IMR-90 (cell line): ENCODE data around the gene HMCN1. TPM values are rescaled to one million over a fixed set of nuclear protein-coding genes. Genes with fewer than 3 reads are reported as not detected.

ENCODE experiments used
- ATAC-seq: fragments of 200-7000 bp; cut with Tn5 transposase; 2 replicates; pipeline ENCODE4 v1.9.1; 2020; ENCODE audit warnings: low read depth, mild to moderate bottlenecking, moderate library complexity
- BruUV-seq: library from RNA; stranded (reverse); fragments of 400-500 nt; replicated peaks from 2 replicates; lab custom pipeline; 2021; lab: Mats Ljungman, UMichigan
- CTCF ChIA-PET: fragments of 300-600 bp; formaldehyde crosslinking; extraction: SDS; loops from one replicate; lab custom pipeline; 2021; ENCODE audit warnings: antibody characterized with exemption; lab: Yijun Ruan, JAX
- POLR2A ChIA-PET: fragments of 300-600 bp; sonication (Branson Sonifier 250); formaldehyde crosslinking; loops from one replicate; lab custom pipeline; 2022; ENCODE audit warnings: antibody characterized with exemption; ENCODE audit not compliant: unreplicated experiment; lab: Charles Lee
- DNase-seq: peaks from one replicate; pipeline ENCODE4 v3.0.0; 2013
- H2AFZ ChIP-seq: replicated peaks from 2 replicates; pipeline ENCODE3; 2013; ENCODE audit warnings: low read length, mild to moderate bottlenecking; ENCODE audit not compliant: poor library complexity
- H2AK5ac ChIP-seq: 2 replicates; pipeline ENCODE4 v1.6.1; 2013; ENCODE audit warnings: low read depth, low read length, inconsistent platforms
- H2AK9ac ChIP-seq: replicated peaks from 2 replicates; pipeline ENCODE3; 2013; ENCODE audit warnings: mild to moderate bottlenecking, low read depth, low read length, moderate library complexity; ENCODE audit not compliant: poor library complexity
- H2BK120ac ChIP-seq: 2 replicates; pipeline ENCODE4 v1.6.1; 2013; ENCODE audit warnings: low read depth, low read length, inconsistent platforms
- H2BK15ac ChIP-seq: 3 replicates; pipeline ENCODE4 v1.6.1; 2013; ENCODE audit warnings: low read depth, low read length, inconsistent platforms
- H2BK20ac ChIP-seq: 2 replicates; pipeline ENCODE4 v1.6.1; 2013; ENCODE audit warnings: low read depth, mild to moderate bottlenecking, inconsistent platforms, low read length, moderate library complexity
- H2BK5ac ChIP-seq: 2 replicates; pipeline ENCODE4 v1.6.1; 2013; ENCODE audit warnings: mild to moderate bottlenecking, low read depth, low read length, inconsistent platforms; ENCODE audit not compliant: poor library complexity, severe bottlenecking
- H3K14ac ChIP-seq: replicated peaks from 2 replicates; pipeline ENCODE4 v1.6.1; 2013; ENCODE audit warnings: low read depth, low read length, inconsistent platforms
- H3K18ac ChIP-seq: 2 replicates; pipeline ENCODE4 v1.6.1; 2013; ENCODE audit warnings: low read depth, low read length, control low read depth
- H3K23ac ChIP-seq: 2 replicates; pipeline ENCODE4 v1.6.1; 2013; ENCODE audit warnings: low read depth, low read length, inconsistent platforms
- H3K27ac ChIP-seq: 2 replicates; pipeline ENCODE4 v1.5.1; 2013; ENCODE audit warnings: mild to moderate bottlenecking, control low read depth, low read length; ENCODE audit not compliant: insufficient read depth
- H3K27me3 ChIP-seq: 2 replicates; pipeline ENCODE4 v1.6.1; 2013; ENCODE audit warnings: low read length; ENCODE audit not compliant: control insufficient read depth, insufficient read depth
- H3K36me3 ChIP-seq: 2 replicates; pipeline ENCODE4 v1.6.1; 2013; ENCODE audit warnings: low read length, mixed read lengths; ENCODE audit not compliant: control insufficient read depth, insufficient read depth
- H3K4ac ChIP-seq: 2 replicates; pipeline ENCODE4 v1.6.1; 2013; ENCODE audit warnings: low read depth, low read length, inconsistent platforms
- H3K4me1 ChIP-seq: 2 replicates; pipeline ENCODE4 v1.6.1; 2013; ENCODE audit warnings: low read length, mixed read lengths; ENCODE audit not compliant: control insufficient read depth, insufficient read depth
- H3K4me2 ChIP-seq: 2 replicates; pipeline ENCODE4 v1.6.1; 2013; ENCODE audit warnings: low read depth, mild to moderate bottlenecking, control low read depth, low read length, moderate library complexity
- H3K4me3 ChIP-seq: 2 replicates; pipeline ENCODE4 v1.5.1; 2013; ENCODE audit warnings: low read depth, mild to moderate bottlenecking, control low read depth, low read length, moderate library complexity; ENCODE audit not compliant: insufficient read depth
- H3K56ac ChIP-seq: 2 replicates; pipeline ENCODE4 v1.6.1; 2013; ENCODE audit warnings: low read length, inconsistent platforms; ENCODE audit not compliant: insufficient read depth; ENCODE audit errors: extremely low read depth
- H3K79me1 ChIP-seq, 2 experiments: 2 replicates each; pipeline ENCODE4 v1.6.1; 2013; ENCODE audit warnings: low read length in 2 of 2, inconsistent platforms in 1 of 2, low read depth in 1 of 2
- H3K9ac ChIP-seq: 2 replicates; pipeline ENCODE4 v1.6.1; 2013; ENCODE audit warnings: low read depth, low read length, control low read depth
- H3K9me1 ChIP-seq: 2 replicates; pipeline ENCODE4 v1.6.1; 2013; ENCODE audit warnings: low read length, inconsistent platforms; ENCODE audit not compliant: insufficient read depth
- H3K9me3 ChIP-seq: 2 replicates; pipeline ENCODE4 v1.6.1; 2013; ENCODE audit warnings: low read length; ENCODE audit not compliant: control insufficient read depth, insufficient read depth
- H4K20me1 ChIP-seq: 2 replicates; pipeline ENCODE4 v1.6.1; 2013; ENCODE audit warnings: low read length, inconsistent platforms; ENCODE audit not compliant: insufficient read depth
- H4K5ac ChIP-seq: 2 replicates; pipeline ENCODE4 v1.6.1; 2013; ENCODE audit warnings: mild to moderate bottlenecking, low read depth, low read length, control low read depth
- H4K8ac ChIP-seq, 2 experiments: 2 replicates each; pipeline ENCODE4 v1.6.1; 2013; ENCODE audit warnings: low read depth in 2 of 2, low read length in 2 of 2, control low read depth in 1 of 2, inconsistent platforms in 1 of 2
- H4K91ac ChIP-seq: 2 replicates; pipeline ENCODE4 v1.6.1; 2013; ENCODE audit warnings: low read depth, low read length, inconsistent platforms; ENCODE audit not compliant: insufficient read depth
- BHLHE40 ChIP-seq: fragments of 150-350 bp; IDR thresholded peaks from 2 replicates; pipeline ENCODE4 v1.6.1; 2016; ENCODE audit warnings: mild to moderate bottlenecking, low read depth, low read length
- CEBPB ChIP-seq: IDR thresholded peaks from 2 replicates; pipeline ENCODE4 v1.6.1; 2012; ENCODE audit warnings: low read depth, low read length, improper control_type of control experiment
- CHD1 ChIP-seq: IDR thresholded peaks from 2 replicates; pipeline ENCODE4 v1.6.1; 2012; ENCODE audit warnings: low read depth, low read length, improper control_type of control experiment
- FOS ChIP-seq: fragments of 150-350 bp; IDR thresholded peaks from 2 replicates; pipeline ENCODE4 v1.6.1; 2016; ENCODE audit warnings: low read depth, low read length
- MAFK ChIP-seq: IDR thresholded peaks from 2 replicates; pipeline ENCODE4 v1.6.1; 2012; ENCODE audit warnings: low read depth, low read length, improper control_type of control experiment
- MAZ ChIP-seq: IDR thresholded peaks from 2 replicates; pipeline ENCODE4 v1.6.1; 2012; ENCODE audit warnings: low read depth, mild to moderate bottlenecking, low read length, improper control_type of control experiment, moderate library complexity, borderline replicate concordance
- MXI1 ChIP-seq: IDR thresholded peaks from 2 replicates; pipeline ENCODE4 v1.6.1; 2012; ENCODE audit warnings: low read depth, mild to moderate bottlenecking, low read length, moderate library complexity, borderline replicate concordance
- NFE2L2 ChIP-seq: fragments of 150-350 bp; IDR thresholded peaks from 2 replicates; pipeline ENCODE4 v1.6.1; 2016; ENCODE audit warnings: low read depth, mild to moderate bottlenecking, low read length
- POLR2A ChIP-seq: IDR thresholded peaks from 2 replicates; pipeline ENCODE4 v1.6.1; 2012; ENCODE audit warnings: mild to moderate bottlenecking, low read depth, low read length
- RAD21 ChIP-seq: IDR thresholded peaks from 2 replicates; pipeline ENCODE4 v1.6.1; 2012; ENCODE audit warnings: low read length, improper control_type of control experiment
- RCOR1 ChIP-seq: IDR thresholded peaks from 2 replicates; pipeline ENCODE4 v1.6.1; 2012; ENCODE audit warnings: mild to moderate bottlenecking, low read length, improper control_type of control experiment; ENCODE audit not compliant: insufficient replicate concordance
- RFX5 ChIP-seq: IDR thresholded peaks from 2 replicates; pipeline ENCODE4 v1.8.0; 2012; ENCODE audit warnings: low read depth, mild to moderate bottlenecking, low read length, moderate library complexity
- SMC3 ChIP-seq: fragments of 150-350 bp; IDR thresholded peaks from 2 replicates; pipeline ENCODE4 v1.6.1; 2016; ENCODE audit warnings: low read depth, mild to moderate bottlenecking, antibody characterized with exemption, low read length, moderate library complexity
- WGBS, 2 experiments: methylation state at CpG; one replicate each; pipeline versions ENCODE4 v1.1.5 to v1.1.7; 2013; ENCODE audit warnings: missing lambda C conversion rate in 2 of 2; ENCODE audit not compliant: insufficient read length in 1 of 2; ENCODE audit errors: extremely low coverage in 2 of 2; 5-methylcytosine and 5-hydroxymethylcytosine counted together
- dilution Hi-C: fragments of 300-500 bp; cut with HindIII; formaldehyde crosslinking; loops from one replicate; pipeline ENCODE4 v1.14.3; 2018; ENCODE audit warnings: low sequenced_read_pairs; ENCODE audit not compliant: unreplicated experiment
- in situ Hi-C: fragments of 300-500 bp; cut with MboI; formaldehyde crosslinking; loops from 3 replicates; pipeline ENCODE4 v1.14.3; 2019; ENCODE audit warnings: low sequenced_read_pairs, inconsistent platforms, mixed read lengths
- intact Hi-C: fragments of 100-400 bp; cut with micrococcal nuclease; formaldehyde crosslinking; loops from 2 replicates; pipeline ENCODE4 v1.10.0; 2022
- polyA plus RNA-seq, 3 experiments: library from polyadenylated mRNA; depleted of rRNA; stranded (reverse); fragments of >200 nt; gene quantifications; 2 replicates each; pipeline ENCODE4 v1.2.3, GENCODE V29; 2012; ENCODE audit warnings: low replicate concordance in 1 of 3
- total RNA-seq: library from RNA; depleted of rRNA; stranded (reverse); fragments of >200 nt; gene quantifications from 2 replicates; pipeline ENCODE4 v1.2.3, GENCODE V29; 2012
- TF ChIP-seq, protein P1 (sequence below): conservative IDR thresholded peaks from 2 replicates; pipeline ENCODE4 v1.5.1; 2012; ENCODE audit warnings: mild to moderate bottlenecking, low read depth, low read length, improper control_type of control experiment
- TF ChIP-seq, protein P2 (sequence below): fragments of 150-350 bp; IDR thresholded peaks from 2 replicates; pipeline ENCODE4 v1.6.1; 2017; ENCODE audit warnings: mild to moderate bottlenecking, antibody characterized with exemption, low read length, low read depth
- TF ChIP-seq, protein P3 (sequence below): fragments of 150-350 bp; IDR thresholded peaks from 2 replicates; pipeline ENCODE4 v1.6.1; 2016; ENCODE audit warnings: low read depth, mild to moderate bottlenecking, low read length, moderate library complexity, borderline replicate concordance

HMCN1 gene
- total and polyA plus RNA-seq, 2 of the 4 experiments (the other 2 are of a cell fraction) = 6.1 to 11.7 TPM

DNA sequence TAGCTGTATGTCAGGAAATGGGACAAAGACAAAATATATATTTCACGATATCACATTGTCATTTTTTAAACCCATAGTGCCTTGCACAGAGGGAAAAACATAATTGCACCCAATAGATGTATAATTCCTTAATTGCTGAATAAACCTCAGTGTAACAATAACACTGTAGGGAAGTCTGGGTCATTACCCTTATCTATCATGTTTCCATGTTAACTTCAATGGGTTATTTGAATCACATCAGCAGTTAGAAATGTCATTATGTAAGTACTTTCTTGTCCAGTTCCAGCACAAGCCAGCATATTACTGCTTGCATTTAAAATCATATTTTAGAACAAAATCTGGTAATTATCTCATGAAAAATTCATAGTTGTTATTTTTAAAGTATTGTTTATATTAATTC, 222.7 kb downstream of the HMCN1 start:
- no peak overlapping the region for H3K23ac ChIP-seq
- H4K91ac ChIP-seq = no peak overlapping the region
- H2BK120ac ChIP-seq = no peak overlapping the region
- DNase-seq (no peak), ATAC-seq (no peak)
- no peak overlapping the region for H2AFZ ChIP-seq
- H3K27me3 ChIP-seq = no peaks in the 10 kb centered on the region
- no peaks in the 10 kb centered on the region for H3K36me3 ChIP-seq
- no peak overlapping the region for H2AK5ac ChIP-seq
- no peak overlapping the region for H2AK9ac ChIP-seq
- no peaks in the 10 kb centered on the region for H4K20me1 ChIP-seq
- intact Hi-C loops (no loop called here), dilution Hi-C loops (no loop called here), in situ Hi-C loops (no loop called here)
- BruUV-seq = no TSS peak
- no peak for TF ChIP-seq RFX5
- no peak for TF ChIP-seq BHLHE40
- TF ChIP-seq POLR2A = no peak
- TF ChIP-seq CHD1 = no peak
- TF ChIP-seq MAZ = no peak
- TF ChIP-seq, protein P1, sequence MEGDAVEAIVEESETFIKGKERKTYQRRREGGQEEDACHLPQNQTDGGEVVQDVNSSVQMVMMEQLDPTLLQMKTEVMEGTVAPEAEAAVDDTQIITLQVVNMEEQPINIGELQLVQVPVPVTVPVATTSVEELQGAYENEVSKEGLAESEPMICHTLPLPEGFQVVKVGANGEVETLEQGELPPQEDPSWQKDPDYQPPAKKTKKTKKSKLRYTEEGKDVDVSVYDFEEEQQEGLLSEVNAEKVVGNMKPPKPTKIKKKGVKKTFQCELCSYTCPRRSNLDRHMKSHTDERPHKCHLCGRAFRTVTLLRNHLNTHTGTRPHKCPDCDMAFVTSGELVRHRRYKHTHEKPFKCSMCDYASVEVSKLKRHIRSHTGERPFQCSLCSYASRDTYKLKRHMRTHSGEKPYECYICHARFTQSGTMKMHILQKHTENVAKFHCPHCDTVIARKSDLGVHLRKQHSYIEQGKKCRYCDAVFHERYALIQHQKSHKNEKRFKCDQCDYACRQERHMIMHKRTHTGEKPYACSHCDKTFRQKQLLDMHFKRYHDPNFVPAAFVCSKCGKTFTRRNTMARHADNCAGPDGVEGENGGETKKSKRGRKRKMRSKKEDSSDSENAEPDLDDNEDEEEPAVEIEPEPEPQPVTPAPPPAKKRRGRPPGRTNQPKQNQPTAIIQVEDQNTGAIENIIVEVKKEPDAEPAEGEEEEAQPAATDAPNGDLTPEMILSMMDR = no peak
- TF ChIP-seq MXI1 = no peak
- TF ChIP-seq RAD21 = no peak
- no peak for TF ChIP-seq FOS
- TF ChIP-seq SMC3 = no peak
- no peak for TF ChIP-seq CEBPB
- no peak for TF ChIP-seq MAFK
- no peak for TF ChIP-seq NFE2L2
- TF ChIP-seq, protein P2, sequence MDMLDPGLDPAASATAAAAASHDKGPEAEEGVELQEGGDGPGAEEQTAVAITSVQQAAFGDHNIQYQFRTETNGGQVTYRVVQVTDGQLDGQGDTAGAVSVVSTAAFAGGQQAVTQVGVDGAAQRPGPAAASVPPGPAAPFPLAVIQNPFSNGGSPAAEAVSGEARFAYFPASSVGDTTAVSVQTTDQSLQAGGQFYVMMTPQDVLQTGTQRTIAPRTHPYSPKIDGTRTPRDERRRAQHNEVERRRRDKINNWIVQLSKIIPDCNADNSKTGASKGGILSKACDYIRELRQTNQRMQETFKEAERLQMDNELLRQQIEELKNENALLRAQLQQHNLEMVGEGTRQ = no peak
- TF ChIP-seq RCOR1 = no peak
- TF ChIP-seq, protein P3, sequence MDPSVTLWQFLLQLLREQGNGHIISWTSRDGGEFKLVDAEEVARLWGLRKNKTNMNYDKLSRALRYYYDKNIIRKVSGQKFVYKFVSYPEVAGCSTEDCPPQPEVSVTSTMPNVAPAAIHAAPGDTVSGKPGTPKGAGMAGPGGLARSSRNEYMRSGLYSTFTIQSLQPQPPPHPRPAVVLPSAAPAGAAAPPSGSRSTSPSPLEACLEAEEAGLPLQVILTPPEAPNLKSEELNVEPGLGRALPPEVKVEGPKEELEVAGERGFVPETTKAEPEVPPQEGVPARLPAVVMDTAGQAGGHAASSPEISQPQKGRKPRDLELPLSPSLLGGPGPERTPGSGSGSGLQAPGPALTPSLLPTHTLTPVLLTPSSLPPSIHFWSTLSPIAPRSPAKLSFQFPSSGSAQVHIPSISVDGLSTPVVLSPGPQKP = no peak
- no peak overlapping the region for H3K14ac ChIP-seq
- H3K4me1 ChIP-seq = 0 out of 2 replicates have a peak, but pooled peaks cover 2% of the 10 kb centered on the region
- H3K9me1 ChIP-seq = no peaks in the 10 kb centered on the region
- no peaks in the 10 kb centered on the region for H3K9me3 ChIP-seq
- no CpG with 5 or more reads among the region's 1 CpG for WGBS, 2 experiments
- H3K4me3 ChIP-seq = no peak overlapping the region
- no peak overlapping the region for H3K18ac ChIP-seq
- H3K56ac ChIP-seq = no peak overlapping the region
- no peak overlapping the region for H4K5ac ChIP-seq
- ChIA-PET CTCF (no interaction called here), POLR2A (no interaction called here)
- no peak overlapping the region for H3K27ac ChIP-seq
- H2BK15ac ChIP-seq = no peak overlapping the region
- no peaks in the 10 kb centered on the region for H3K79me1 ChIP-seq
- no peak overlapping the region for H3K9ac ChIP-seq
- H2BK20ac ChIP-seq = no peak overlapping the region
- no peak overlapping the region for H2BK5ac ChIP-seq
- H3K4ac ChIP-seq = no peak overlapping the region
- H3K4me2 ChIP-seq = no peak overlapping the region
- H4K8ac ChIP-seq = no peak overlapping the region
